NCI-H2227 (cell line): Measurements from ENCODE around the gene ABCA4.

ENCODE experiments used
- DNase-seq: peaks from one replicate; lab custom pipeline; 2025; ENCODE audit not compliant: unreplicated experiment; lab: John Stamatoyannopoulos, UW

The ABCA4 gene

DNA sequence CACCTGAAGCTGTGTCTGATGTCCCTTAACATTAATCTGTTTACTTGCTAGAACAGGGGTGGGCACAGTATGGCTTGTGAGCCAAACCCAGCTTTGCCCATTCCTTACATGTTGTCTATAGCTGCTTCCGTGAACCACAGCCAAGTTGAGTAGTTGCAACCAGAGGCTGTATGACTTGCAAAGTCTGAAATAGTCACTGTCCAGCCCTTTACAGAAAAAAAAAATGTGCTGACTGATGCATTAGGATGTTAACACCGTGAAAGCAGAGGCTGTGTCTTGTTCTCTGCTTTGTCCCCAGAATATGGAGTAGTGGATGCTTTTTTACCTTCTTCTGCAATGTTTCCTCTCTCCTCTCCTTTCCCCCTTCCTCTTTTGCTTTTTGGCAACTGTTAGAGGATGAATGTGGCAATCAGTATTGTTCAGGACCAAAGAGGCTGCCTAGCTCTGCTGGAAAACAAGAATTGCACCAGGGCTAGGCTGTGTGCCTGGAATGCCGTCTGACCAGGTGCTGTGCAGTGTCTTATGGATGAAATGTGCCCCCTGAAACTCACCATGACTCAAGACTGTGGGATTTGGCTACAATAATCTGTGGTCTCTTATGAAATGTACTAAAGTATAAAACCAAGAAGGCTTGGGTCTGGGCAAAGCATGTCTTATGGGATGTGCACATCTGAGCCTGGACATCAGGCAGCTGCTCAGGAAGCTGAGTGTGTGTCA is 132.2 kb downstream of the ABCA4 start:
- DNase-seq = no peak

DNA sequence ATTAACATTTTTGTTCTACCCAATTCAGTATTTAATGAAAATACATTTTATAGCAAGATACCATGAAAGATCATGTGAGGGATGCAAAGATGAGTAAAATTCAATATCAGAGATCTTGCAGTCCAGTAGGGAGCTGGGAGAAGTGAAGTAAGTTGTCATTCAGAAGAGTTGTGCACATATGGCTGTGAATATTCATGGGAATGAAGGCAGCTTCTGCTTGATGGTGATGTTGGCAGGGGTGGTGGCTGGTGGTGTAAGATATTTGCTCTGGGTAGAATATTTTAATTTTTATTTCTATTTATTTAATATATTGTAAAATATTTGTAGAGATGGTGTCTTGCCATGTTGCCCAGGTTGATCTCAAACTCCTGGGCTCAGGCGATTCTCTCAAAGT is 139.7 kb downstream of the ABCA4 start:
- no peak for DNase-seq

DNA sequence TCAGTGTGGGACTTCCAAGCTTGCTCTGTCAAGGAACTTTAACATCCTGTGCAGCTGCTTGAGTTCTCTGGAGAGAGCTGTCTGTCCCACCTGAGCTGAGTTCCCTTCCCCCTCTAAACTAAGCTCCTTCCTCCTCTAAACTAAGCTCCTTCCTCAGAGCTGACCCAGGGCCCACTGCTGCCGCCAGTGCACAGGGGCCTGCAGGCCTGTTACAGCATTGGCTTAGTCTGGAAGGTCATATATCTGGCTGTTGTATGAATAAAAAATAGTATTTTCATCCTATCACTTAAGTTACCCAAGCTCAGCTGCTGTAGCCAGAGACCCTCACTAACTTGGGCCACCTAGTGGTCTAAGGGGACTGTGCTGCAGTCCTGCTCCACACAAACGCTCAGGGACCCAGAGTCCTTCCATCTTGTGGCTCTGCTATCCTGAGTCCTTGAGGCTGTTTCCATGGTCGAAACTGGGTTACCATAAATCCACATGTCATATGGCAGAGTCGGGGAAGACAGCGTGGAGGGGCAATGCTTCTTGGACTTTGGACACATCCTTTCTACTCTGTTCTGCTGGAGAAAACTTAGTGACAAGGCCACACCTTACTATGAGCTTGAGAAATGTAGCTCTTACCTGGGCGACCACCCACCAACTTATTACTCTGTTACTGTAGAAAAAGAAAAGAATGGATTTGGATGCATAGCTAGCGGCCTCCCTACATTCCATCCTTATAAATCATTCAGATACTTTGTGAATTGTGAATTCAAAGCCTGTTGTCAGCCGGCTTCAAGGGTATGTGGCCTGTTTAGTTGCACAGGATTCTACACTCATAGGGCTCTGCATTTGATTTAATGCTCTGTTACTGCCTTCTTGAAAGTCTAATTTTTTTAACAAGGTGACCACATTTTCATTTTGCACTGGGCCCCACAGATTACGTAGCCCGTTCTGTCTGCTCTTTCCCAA is 140.4 kb downstream of the ABCA4 start:
- DNase-seq = peak; percentile 12

DNA sequence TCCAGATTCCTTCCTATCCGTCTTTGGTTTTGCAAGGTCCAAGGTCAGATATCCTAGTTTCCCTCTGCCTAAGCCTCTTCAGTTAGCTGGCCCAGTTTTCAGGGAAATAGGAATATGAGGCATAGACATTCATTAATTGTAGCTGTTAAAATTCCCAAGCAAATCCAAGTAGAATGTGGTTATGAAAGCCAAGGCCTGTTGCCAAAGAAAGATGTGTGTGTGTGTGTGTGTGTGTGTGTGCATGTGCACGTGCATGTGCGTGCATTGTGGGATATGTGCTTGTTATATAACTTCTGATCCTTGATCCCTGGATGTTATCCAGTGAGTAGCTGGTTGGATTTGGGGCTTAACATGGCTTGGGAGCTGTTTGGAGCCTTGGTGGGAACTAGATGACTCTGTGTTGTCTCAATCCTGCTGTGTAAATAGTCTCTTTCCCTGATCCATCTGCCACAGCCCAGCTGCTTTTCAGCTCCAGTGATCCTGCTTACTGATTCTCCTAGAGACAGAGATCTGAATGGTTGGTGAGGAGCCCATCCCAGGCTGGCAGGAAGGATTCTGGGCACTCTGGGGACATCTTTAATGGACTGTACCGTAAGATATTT is 141.1 kb downstream of the ABCA4 start:
- no peak for DNase-seq

DNA sequence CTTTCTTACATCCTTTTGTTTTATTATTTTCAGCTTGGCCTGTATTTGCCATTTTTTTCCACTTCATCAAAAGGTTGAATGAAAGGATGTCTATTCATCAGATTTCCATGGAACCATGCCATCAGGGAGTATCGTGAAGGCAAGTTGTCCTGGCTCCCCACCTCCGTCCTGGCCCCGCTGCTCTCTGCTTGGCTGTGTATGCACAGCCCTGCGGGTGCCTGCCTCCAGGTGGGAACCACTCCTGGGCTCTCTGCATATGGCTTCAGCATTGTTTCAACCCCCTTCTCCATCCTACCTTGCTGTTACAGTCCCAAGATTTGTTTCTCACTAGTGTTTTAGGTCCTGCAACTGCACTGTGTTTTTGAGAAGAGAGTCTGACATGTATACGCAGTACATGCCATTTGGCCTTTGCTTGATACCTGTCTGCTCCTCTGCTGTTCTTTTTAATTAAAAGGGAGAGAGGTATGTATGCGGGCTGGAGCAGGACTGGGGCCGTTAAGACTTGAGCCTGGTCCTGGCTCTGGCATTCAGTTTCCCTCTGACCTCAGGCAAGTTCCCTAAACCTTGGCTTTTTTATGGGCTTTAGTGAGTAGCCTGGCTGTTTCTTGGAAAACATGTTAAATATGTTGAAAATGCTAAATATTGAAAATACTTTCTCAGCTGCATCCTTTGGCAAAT is 141.8 kb downstream of the ABCA4 start:
- no peak for DNase-seq

DNA sequence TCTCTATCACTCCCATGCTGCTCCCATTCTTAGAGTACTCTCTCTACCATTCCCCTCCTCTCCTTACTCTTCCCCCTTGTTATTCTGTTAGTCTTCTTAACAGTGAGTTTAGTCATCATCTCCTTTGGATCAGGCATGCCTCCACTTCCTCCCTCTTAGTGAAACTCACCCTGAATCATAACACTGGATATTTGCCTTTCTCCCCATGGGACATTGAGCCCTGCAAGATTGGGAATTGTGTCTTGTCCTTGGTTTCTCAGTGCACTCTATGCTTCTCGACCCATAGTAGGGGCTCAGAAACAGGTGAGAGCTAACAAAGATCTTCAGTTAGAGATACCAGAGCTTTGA is 143.4 kb downstream of the ABCA4 start:
- DNase-seq = no peak

DNA sequence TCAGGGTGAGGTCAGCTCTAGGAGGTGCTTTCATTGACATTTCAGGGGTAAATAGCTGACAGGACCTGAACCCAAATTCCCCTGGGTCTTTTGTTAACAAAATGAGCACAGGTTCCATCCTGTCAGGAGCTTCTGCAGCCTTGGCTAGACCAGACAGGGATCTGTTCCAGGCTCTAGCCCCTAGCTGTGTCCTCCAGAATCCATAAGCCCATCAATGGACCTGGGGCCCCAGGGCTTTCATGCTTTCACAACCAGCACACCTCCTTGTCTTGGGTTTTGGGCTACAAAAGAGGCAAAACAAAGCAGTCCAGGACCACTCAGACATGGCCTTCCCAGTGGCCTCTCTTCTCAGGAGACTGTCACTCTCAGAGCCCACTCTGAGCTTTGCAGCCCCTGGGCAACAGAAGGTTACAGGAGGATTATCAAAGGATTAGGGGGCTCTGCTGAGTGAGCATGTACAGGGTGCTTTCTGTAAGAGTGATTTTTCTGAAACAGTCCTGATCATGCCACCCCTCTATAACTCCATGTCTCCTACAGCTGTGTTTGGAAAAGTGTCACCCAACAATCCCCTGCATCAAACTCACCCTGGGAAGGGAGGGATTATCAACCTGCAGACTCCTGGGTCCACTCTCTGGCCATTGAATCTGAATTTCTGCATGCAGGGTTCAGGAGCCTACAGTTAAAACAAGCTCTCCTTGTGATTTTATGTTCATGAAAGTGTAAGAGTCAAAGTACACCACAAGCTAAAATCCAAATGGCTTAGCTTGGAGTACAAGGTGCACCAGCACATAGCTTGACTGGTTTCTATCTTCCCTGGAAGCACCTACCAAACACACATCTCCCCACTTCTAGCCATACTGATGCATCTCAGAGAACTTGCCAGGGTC is 144.0 kb downstream of the ABCA4 start:
- DNase-seq = no peak

DNA sequence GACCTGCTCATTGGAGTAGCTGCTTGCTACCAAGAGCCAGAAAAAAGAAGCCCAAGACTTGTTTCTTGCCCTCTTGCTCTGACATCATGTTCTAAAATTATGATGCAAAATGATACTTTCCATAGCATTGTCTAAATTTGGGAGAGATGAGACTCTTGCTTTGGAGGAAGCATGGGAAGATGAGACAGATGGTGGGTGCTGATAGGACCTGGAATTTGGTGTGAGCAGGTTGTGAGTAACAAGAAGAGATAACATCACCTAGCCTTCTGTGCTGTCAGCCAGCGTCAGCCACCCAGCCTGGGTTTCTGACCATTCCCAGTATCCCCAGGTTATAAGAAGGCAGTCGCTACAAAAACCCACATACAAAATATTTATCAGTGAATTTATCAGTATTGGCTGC is 144.7 kb downstream of the ABCA4 start:
- no peak for DNase-seq

DNA sequence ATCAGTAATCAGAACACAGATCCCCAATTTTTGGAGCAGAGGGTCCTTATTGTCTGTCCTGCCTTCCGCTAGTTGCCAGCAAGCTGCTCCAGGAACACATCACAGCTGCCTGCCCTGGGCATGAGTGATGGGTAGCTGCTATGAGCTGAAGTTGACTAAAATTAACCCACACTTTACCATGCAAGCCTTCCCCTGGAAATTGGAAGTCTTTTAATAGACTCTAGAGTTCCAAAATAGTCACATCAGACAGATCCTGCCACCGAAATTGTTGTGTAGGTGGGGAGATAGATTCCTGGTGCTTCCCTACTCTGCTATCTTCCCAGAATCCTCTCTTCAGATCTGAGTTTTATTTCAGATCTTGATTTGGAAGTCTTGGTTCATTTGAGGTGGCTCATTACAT is 148.6 kb downstream of the ABCA4 start:
- DNase-seq = no peak

DNA sequence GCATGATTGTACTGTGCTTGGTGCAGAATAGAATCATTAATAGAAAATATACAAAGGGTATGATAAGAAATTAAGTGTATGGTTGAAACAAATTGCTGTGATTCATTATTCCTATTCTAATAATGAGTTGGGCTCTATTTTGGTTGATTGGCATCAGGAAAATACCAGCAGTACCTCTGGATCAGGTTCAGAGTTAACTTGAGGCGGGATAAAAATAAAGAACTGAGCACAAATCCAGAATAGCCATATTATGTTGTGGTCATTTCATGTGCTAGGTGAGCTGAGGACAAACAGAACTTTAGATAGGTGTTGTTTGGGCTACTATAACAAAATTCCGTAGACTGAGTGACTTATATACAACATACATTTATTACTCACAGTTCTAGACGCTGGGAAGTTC is 151.1 kb downstream of the ABCA4 start:
- DNase-seq = no peak

DNA sequence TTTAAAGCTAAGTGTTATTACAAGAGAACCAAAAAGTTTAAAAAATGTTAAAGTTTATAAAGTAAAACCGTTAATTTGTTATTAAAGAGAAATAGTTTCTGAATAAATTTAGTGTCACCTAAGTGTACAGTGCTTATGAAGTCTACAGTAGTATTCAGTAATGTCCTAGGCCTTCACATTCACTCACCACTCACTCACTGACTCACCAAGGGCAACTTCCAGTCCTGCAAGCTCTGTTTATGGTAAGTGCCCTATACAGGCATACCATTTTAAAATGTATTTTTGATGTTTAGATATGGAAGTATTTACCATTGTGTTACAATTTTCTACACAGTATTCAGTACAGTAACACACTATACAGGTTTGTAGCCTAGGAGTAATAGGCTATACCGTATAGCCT is 151.6 kb downstream of the ABCA4 start:
- DNase-seq = no peak

DNA sequence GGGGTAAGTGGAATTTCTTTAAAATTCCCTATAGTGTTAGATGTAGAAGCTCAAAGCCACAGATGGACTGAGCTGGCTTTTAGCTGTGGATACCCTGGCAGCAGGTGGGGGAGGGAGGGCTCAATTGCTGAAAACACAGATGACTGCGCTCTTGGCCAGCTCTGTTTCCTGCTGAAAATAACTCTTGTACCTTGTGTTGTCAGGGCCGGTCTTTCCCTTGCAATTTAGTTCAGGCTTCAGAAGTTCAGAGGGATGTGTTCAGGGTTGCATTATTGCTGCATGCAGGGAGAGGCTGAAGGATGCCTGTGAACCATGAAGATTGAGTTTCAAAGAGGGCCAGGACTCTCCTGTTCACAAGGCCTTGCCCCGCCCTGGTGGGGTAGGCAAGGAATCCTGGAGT is 153.6 kb downstream of the ABCA4 start:
- DNase-seq = no peak

DNA sequence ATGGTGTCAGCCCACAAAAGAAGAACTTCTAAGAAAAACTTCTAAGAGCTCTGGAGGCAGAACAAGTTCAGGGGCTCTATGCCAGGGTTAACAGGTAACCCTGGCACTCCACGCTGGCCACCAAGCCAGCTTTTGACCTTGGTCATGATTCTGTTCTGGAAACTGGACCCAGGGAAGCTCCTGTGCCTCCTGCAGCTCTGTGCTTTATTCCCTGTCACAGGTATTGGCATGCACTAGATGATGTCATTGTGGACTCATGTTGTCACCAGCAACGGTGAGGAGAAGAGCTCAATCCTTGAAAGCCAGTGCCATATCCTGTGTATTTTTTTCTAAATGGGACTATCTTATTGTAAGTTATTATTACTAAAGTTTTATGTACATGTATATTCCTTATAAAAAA is 155.1 kb downstream of the ABCA4 start:
- DNase-seq = no peak

DNA sequence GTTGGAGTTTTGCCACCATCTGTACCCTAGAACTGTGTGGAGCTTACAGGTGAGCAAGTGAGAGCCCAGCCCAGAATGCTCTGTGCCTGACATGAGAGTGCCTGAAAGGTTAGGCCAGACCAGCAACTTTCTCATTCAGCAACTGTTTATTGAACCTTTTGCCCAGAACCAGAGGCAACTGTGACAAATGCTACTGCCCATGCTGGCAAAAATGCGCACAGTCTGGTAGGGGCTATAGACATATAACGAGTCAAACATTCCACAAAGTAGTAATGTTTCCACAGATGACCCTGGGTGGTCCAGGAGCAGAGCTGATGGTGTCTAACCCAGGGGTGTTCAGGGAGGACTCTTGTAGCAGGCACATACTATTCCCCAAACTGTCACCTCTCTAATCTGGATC is 155.7 kb downstream of the ABCA4 start:
- DNase-seq = no peak

DNA sequence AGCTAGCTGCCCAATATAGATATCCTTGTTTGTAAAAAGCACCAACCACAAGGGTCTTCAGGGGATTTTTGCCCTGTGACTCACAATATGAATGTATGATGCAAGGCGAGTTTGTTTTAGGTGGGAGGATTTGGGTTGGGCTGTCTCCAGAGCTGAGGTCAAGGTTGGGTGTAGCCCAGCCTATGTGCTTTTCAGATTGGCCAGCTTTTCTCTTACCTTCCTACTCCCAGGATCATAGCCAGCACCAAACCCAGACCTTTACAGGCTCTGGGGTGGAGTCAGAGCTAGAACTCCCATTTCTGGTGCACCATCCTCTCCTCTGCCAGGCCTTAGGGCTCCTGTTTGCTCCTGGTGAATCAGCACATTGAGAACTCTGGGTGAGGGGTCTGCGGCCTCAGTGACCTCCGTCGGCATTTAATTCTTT is 156.2 kb downstream of the ABCA4 start:
- no peak for DNase-seq

DNA sequence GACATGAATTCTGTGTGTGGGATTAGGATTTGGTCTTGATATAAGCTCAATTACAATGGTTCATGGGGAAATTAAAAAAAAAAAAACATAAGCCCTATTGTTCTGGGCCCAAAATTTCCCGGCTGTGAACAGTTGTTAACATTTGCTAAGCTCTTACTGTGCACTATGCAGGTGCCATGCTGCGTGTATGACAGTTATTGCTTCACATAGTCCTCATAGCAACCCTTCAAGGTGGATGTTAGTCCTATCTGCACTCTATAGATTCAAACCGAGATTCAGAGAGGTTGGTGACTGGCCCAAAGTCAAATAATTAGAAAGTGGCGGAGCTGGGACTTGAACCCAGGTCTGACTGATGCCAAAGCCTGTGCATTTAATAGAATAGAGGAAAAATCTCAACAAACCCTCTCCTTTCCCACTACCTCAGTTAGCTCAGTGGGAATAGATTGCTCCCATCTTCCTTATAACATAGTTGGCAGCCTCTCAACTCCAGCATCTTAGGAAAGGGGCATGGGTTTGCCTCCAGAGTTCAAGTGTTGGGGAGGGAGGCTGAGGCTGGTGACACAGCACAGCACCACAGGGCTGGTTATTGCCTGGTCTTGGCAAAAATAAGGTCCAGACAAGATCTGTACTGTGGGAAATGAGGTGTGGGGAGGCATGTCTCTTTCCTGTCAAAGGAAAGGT is 156.7 kb downstream of the ABCA4 start:
- DNase-seq = no peak

DNA sequence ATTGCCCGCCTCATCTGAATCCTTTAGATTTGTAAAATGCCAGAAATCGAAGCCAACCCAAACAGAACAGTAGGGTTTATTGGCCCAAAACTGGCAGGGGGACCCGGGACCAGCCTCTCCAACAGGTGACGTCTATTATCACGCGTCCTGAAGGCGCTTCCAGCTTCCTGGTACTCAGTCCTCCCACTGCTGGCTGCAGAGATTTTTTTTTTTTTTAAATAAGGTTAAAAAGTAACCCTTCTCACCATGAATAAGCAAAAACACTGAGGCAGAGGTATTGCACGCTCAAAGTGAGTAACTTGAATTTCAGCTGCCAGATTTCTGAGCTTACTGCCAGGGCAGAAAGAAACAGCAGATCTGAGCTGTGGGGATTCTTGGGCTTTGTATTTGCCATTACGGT is 157.4 kb downstream of the ABCA4 start:
- DNase-seq = no peak

DNA sequence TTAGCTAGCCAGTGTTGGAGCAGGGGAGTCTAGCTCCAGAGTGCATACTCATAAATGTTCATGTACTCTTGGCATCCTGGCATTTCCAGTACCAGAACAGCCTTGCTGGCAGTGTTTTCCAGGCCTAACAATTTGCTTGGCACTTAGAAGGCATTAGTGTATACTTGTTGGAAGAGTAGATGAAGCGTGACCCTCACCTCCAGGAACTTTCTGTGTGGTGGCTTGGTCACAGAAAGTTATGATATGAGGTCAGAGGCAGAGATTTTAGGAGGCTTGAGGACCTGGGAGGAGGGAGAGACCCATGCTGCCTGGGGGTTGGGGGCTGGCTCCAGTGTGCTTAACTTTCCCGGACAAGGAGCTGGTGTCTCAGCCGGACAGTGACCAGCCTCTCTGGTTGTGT is 159.0 kb downstream of the ABCA4 start:
- DNase-seq = no peak

DNA sequence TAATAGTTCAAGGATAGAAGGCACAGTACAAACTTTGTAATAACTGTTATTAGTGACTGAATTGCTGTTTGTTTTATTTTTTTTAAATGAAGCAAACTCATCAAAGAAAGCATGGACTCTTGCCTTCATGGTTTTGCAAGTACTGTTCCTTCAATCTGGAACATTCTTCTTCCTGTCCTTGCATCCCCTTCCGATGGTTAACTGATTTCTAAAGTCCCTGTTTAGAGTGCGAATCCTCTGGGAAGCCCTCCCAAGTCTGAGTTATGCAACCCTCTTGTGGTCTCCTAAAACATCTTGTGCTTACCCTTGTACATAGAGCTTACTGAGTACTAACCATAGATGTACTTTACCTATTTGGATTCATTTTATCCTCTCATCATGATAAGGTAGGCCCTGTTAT is 159.5 kb downstream of the ABCA4 start:
- no peak for DNase-seq

DNA sequence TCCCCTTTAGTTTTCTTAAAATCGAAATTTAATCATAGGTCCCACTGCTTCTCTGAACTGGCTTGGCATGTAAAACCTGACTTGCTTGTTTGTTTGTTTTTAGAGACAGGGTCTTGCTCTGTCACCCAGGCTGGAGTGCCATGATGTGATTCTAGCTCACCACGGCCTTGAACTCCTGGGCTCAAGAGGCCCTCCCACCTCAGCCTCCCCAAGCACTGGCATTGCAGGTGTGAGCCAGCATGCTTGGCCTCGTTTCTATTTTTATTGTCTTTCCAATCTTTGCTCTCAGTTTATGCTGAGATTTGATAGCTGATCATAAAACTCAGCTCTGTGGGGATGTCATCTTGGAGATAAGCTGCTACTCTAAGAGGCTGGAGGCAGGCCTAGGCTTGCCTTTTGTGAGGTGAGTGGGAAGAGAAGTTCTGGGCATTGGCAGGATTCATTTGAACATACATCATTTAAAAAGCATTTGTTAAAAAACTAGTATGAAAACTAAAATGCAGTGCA is 160.3 kb downstream of the ABCA4 start:
- no peak for DNase-seq
